ENCODE results near the gene FTO. TPM values are rescaled to one million over a fixed set of nuclear protein-coding genes. Genes with fewer than 3 reads are reported as not detected.

The FTO gene
- total RNA-seq, 4 donors from 2014 or later = 21.3 to 50.5 (median 40.8) TPM

GRCh38 chr16:53933407-53933806 lies 229.5 kb downstream of the FTO start:
- Histone ChIP-seq H3K36me3 (no peaks in the 10 kb centered on the region), H3K4me3 (no peak overlapping the region), H3K4me1 (peaks cover 0 to 9% (median 0%) of the 10 kb centered on the region in 4 donors), H3K27me3 (no peaks in the 10 kb centered on the region), H3K9me3 (no peaks in the 10 kb centered on the region), H3K27ac (no peak overlapping the region)
- WGBS, 2 donors (ENCODE audit: low coverage in 1 of 2) = 47 to 62% methylated on average over 3 of the region's 3 CpGs
- intact Hi-C loops (cut with DNase I; ENCODE audit: low total_unique reads) (no loop called here), in situ Hi-C loops (cut with MboI; ENCODE audit: low pct_ligation_motif_present in 1 of 4, low pct_unique_long_range_greater_than_20kb in 1 of 4, low sequenced_read_pairs in 3 of 4) (no loop called here)
- no peak for TF ChIP-seq CTCF (IDR thresholded peaks at IDR 0.05)
- no peak for TF ChIP-seq POLR2AphosphoS5 (IDR thresholded peaks at IDR 0.05)
- TF ChIP-seq EP300 (IDR thresholded peaks at IDR 0.05; ENCODE audit: low read depth) = no peak
- TF ChIP-seq POLR2A (IDR thresholded peaks at IDR 0.05) = no peak
- DNase-seq = no peak

GRCh38 chr16:53936052-53936451 lies 232.1 kb downstream of the FTO start:
- no peaks in the 10 kb centered on the region for H3K27me3 ChIP-seq
- H3K36me3 ChIP-seq = no peaks in the 10 kb centered on the region
- no peak overlapping the region for H3K4me3 ChIP-seq
- no peak for DNase-seq
- no peaks in the 10 kb centered on the region for H3K9me3 ChIP-seq
- 75 to 87% methylated on average over 2 of the region's 2 CpGs for WGBS, 2 donors (ENCODE audit: low coverage in 1 of 2)
- intact Hi-C loops (cut with DNase I; ENCODE audit: low total_unique reads) (no loop called here), in situ Hi-C loops (cut with MboI; ENCODE audit: low pct_ligation_motif_present in 1 of 4, low pct_unique_long_range_greater_than_20kb in 1 of 4, low sequenced_read_pairs in 3 of 4) (no loop called here)
- H3K4me1 ChIP-seq = peaks cover 0 to 9% (median 0%) of the 10 kb centered on the region in 4 donors
- TF ChIP-seq POLR2A (IDR thresholded peaks at IDR 0.05) (no peak), EP300 (IDR thresholded peaks at IDR 0.05; ENCODE audit: low read depth) (no peak), POLR2AphosphoS5 (IDR thresholded peaks at IDR 0.05) (no peak), CTCF (IDR thresholded peaks at IDR 0.05) (no peak)
- H3K27ac ChIP-seq = no peak overlapping the region

GRCh38 chr16:53936529-53936928 lies 232.6 kb downstream of the FTO start:
- Histone ChIP-seq H3K4me1 (peaks cover 0 to 9% (median 0%) of the 10 kb centered on the region in 4 donors), H3K9me3 (no peaks in the 10 kb centered on the region), H3K36me3 (no peaks in the 10 kb centered on the region), H3K27me3 (no peaks in the 10 kb centered on the region), H3K27ac (no peak overlapping the region), H3K4me3 (no peak overlapping the region)
- DNase-seq = no peak
- intact Hi-C loops (cut with DNase I; ENCODE audit: low total_unique reads) (no loop called here), in situ Hi-C loops (cut with MboI; ENCODE audit: low pct_ligation_motif_present in 1 of 4, low pct_unique_long_range_greater_than_20kb in 1 of 4, low sequenced_read_pairs in 3 of 4) (no loop called here)
- TF ChIP-seq CTCF (IDR thresholded peaks at IDR 0.05) = no peak
- TF ChIP-seq EP300 (IDR thresholded peaks at IDR 0.05; ENCODE audit: low read depth) = no peak
- no peak for TF ChIP-seq POLR2AphosphoS5 (IDR thresholded peaks at IDR 0.05)
- TF ChIP-seq POLR2A (IDR thresholded peaks at IDR 0.05) = no peak
- 88 to 92% methylated on average over 5 of the region's 5 CpGs for WGBS, 2 donors (ENCODE audit: low coverage in 1 of 2)

GRCh38 chr16:53937161-53937880 lies 233.4 kb downstream of the FTO start:
- no peaks in the 10 kb centered on the region for H3K9me3 ChIP-seq
- H3K27ac ChIP-seq = no peak overlapping the region
- TF ChIP-seq POLR2A (IDR thresholded peaks at IDR 0.05) = no peak
- no peak for DNase-seq
- H3K4me1 ChIP-seq = peaks cover 0 to 9% (median 0%) of the 10 kb centered on the region in 4 donors
- H3K36me3 ChIP-seq = no peaks in the 10 kb centered on the region
- intact Hi-C loops (cut with DNase I; ENCODE audit: low total_unique reads) = no loop called here
- no peak overlapping the region for H3K4me3 ChIP-seq
- 79 to 81% methylated on average over 7 to 10 of the region's 10 CpGs for WGBS, 2 donors (ENCODE audit: low coverage in 1 of 2)
- H3K27me3 ChIP-seq = no peaks in the 10 kb centered on the region
- in situ Hi-C loops (cut with MboI; ENCODE audit: low pct_ligation_motif_present in 1 of 4, low pct_unique_long_range_greater_than_20kb in 1 of 4, low sequenced_read_pairs in 3 of 4) = no loop called here

GRCh38 chr16:53944025-53944424 lies 240.1 kb downstream of the FTO start:
- WGBS, 2 donors (ENCODE audit: low coverage in 1 of 2) = 91 to 100% methylated on average over 1 to 2 of the region's 2 CpGs
- no peaks in the 10 kb centered on the region for H3K9me3 ChIP-seq
- no peak overlapping the region for H3K27ac ChIP-seq
- TF ChIP-seq CTCF (IDR thresholded peaks at IDR 0.05) (no peak), EP300 (IDR thresholded peaks at IDR 0.05; ENCODE audit: low read depth) (no peak), POLR2A (IDR thresholded peaks at IDR 0.05) (no peak), POLR2AphosphoS5 (IDR thresholded peaks at IDR 0.05) (no peak)
- no peak for DNase-seq
- in situ Hi-C loops (cut with MboI; ENCODE audit: low pct_ligation_motif_present in 1 of 4, low pct_unique_long_range_greater_than_20kb in 1 of 4, low sequenced_read_pairs in 3 of 4) (no loop called here), intact Hi-C loops (cut with DNase I; ENCODE audit: low total_unique reads) (no loop called here)
- H3K4me1 ChIP-seq = peaks cover 0 to 9% (median 4%) of the 10 kb centered on the region in 4 donors
- H3K36me3 ChIP-seq = no peaks in the 10 kb centered on the region
- H3K4me3 ChIP-seq = no peak overlapping the region
- H3K27me3 ChIP-seq = no peaks in the 10 kb centered on the region
